Fibroblast of skin of back (primary cell): ENCODE results near the gene ABCC6. TPM values are rescaled to one million over a fixed set of nuclear protein-coding genes. Genes with fewer than 3 reads are reported as not detected.
A peak's percentile ranks its signal among the peaks of the same experiment; 100 is the strongest.
"Not testable (repeated sequence)": the region's sequence is repeated elsewhere in the genome, so short reads cannot be mapped to it uniquely, and the experiment has no call there.

Experiments
- DNase-seq: peaks from one replicate; pipeline ENCODE4 v3.0.0-alpha.2; 2013
- polyA plus RNA-seq, 2 experiments: library from polyadenylated mRNA; unstranded; fragments of 120-200 nt; gene quantifications; one replicate each; pipeline ENCODE4 v1.2.1, GENCODE V29; 2013; ENCODE audit not compliant: insufficient read length in 2 of 2

The ABCC6 gene
- polyA plus RNA-seq (2013, experiment 1 of 2; ENCODE audit: insufficient read length) = 0.34 TPM
- 0.75 TPM for polyA plus RNA-seq (2013, experiment 2 of 2; ENCODE audit: insufficient read length)

- DNase-seq = not testable (repeated sequence)
These were observed at the start of gene ABCC6 for GRCh38 chr16:16222850-16223661. Gene ABCC6, minus strand, starts transcription at chr16:16223494. Its CDS starts 60 bp downstream, at chr16:16223434.

GRCh38 chr16:16272573-16273221 is 49.4 kb upstream of the ABCC6 start:
- DNase-seq = not testable (repeated sequence)

- not testable (repeated sequence) for DNase-seq
These were observed 48.4 kb upstream of the ABCC6 start for GRCh38 chr16:16271658-16272057.

GRCh38 chr16:16268185-16268808 is 45.0 kb upstream of the ABCC6 start:
- DNase-seq = not testable (repeated sequence)

- DNase-seq = not testable (repeated sequence)
These were observed 44.4 kb upstream of the ABCC6 start for GRCh38 chr16:16267708-16268107.

DNA sequence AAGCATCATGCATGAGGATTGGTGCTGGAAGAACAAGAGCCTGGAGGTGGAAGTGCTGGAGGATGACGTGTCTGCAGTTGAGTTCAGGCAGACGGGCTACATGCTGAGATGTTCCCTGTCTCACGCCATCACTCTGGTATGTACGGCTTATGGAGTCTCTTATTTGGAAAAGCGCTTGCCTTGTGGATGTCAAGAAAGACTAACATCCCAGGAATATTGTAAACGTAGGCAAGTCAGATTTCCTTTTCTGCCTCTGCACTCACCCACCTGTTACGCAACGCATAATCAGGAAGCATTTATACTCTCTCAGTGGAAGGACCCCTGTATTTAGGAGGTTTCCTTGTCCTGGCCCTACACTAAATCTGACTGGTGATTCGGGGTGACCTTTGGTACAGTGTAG is 41.8 kb upstream of the ABCC6 start:
- DNase-seq = peak; percentile 49

- not testable (repeated sequence) for DNase-seq
These were observed 40.7 kb upstream of the ABCC6 start for GRCh38 chr16:16263947-16264346.

- DNase-seq = not testable (repeated sequence)
These were observed 39.8 kb upstream of the ABCC6 start for GRCh38 chr16:16262954-16263555.

DNA sequence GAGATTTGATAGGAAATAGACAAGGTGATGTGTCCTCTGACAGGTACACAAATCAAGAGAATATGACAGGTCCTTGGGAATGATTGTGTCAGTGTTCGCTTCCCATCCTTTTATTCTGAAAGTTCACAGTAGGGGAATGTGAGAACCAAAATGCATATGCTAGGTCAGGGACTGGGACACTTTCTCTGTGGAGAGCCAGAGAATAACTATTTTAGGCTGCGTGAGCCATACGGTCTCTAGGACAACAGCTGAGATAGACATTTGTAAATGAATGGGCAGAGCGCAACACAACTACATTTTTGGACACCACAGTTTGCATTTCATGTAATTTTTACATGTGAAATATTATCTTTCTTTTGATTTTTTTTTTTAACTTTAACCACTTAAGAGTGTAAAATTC is 36.7 kb upstream of the ABCC6 start:
- DNase-seq = not testable (repeated sequence)

DNA sequence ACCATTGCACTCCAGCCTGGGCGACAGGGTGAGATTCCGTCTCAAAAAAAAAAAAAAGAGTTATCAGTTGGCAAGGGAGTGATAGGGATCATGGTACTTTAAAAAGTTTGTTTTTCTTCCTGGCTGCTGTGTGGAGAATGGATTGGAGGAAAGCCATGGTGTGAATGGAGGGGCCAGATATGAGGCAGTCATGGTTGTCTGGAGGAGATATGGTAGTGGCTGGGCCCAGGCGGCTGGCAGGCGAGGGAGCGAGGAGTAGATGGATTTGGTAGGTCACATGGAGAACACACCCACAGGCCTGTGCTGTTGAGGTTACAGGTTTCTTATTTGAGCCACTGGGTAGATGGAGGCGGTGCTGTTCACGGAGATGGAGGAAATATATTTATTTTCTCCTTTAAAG is 35.5 kb upstream of the ABCC6 start:
- DNase-seq = not testable (repeated sequence)

GRCh38 chr16:16257301-16257923 is 34.1 kb upstream of the ABCC6 start:
- DNase-seq = not testable (repeated sequence)

DNA sequence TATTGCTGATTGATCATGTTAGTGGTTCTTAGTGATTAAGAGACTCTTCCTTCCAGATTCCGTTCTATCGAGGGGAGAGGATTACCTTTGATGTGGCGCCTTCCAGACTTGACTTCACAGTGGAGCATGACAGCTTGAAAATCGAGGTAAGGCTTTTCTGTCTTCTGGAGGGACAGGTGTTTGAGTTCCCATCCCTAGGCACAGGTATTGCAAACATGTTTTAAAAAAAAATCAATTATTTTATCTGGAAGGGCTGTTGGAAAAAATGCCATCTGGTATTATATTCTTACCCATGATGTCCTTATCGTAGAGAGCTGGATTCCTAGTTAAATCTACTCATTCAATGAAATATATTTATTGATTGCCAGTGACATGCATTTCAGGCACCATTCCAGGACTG is 29.1 kb upstream of the ABCC6 start:
- DNase-seq = not testable (repeated sequence)

DNA sequence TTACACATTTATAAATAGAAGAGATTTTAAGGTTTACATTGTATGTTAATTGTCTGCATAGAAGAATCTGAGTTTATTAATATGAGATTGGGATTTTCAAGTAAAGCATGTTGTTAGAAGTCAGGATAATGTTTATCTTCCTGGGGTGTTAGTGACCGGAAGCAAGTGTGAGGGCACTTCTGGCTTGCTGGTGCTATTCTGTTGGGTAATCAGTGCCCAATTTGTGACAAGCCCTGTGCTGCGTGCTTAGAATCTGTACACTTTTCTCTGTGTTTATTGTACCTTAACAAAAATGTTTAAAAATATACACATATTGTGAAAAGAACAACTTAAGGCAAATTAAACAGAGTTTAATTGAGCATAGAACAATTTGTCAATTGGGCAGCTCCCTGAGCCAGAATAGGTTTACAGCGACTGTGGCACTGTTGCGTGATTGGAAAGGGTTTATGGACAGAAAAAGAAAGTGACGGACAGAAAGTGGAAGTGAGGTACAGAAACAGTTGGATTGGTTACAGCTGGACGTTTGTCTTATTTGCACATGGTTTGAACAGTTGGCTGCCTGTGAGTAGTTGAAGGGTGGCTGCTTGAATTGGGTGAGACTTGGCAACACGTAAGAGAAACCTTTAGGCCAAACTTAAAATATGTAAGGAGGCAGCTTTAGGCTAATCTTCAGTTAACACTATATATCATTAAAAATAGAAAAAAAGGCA is 26.5 kb upstream of the ABCC6 start:
- not testable (repeated sequence) for DNase-seq

DNA sequence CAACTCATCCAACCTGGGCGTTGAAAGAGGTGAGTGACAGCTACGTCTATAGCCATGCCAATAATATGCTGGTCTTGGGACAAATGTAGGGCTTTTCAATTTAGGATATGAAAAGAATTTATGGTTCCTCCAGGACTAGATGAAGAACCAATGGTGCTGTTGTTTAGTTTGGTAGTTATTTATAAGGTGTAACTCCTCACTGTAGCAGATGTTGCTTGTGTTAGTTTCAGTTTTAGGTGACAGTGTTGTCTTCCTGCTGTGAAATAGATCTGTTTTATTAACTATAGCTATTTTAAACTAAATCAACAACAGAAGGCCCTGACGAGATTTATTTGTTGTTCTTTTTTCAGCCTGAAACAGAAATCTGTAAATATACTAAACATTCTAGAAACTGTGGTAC is 24.1 kb upstream of the ABCC6 start:
- not testable (repeated sequence) for DNase-seq

DNA sequence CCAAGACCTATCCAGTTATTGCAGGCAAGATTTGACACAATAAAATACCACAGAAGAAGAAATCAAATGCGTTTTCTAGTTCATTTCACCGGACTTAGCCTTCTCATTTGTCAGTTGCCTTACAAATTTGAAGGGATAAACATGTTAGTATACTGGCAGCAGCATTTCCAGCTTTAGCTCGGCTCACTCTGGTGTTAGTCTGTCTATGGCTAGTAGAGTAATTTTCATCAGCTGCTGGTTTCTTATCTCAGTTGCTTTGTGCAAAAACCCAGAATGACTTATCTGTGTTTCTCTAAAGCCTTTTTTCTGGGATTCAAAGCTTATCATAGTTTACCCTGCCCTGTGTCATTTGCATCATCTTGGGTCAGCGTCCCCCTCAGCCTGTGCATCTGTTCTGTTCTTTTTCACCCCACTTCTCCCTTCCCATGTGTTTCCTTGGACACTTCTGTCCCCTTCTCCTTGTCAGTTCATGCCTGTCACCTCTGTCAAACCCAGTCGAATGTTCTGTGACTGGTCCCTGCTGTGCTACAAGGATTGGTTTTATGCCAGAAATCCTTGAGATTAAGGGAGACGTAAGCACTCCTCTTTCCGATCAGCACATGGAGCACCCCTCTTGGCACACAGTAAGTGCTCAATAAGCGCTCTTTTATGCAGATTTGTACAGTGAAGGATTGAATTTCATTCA is 23.4 kb upstream of the ABCC6 start:
- DNase-seq = not testable (repeated sequence)

GRCh38 chr16:16243886-16244285 is 20.6 kb upstream of the ABCC6 start:
- not testable (repeated sequence) for DNase-seq

DNA sequence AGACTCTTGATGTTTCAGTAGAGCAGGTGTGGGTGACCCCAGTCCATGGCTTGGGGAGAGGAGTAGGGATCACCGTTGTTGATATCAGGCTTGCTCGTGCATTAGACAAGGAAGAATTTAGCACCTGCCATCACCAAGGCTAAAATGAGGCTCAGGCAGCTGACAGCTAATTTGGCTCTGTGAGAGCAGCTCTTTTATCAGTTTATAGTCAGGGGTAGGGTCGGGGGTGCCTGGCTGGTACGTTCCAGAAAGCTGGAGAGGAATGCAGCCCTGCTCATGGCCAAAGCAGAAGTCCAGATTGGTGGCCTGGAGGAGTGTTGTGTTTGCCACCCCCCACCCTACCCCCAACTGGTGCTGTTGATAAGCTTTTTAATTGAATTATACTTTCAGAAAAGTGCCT is 17.4 kb upstream of the ABCC6 start:
- not testable (repeated sequence) for DNase-seq

DNA sequence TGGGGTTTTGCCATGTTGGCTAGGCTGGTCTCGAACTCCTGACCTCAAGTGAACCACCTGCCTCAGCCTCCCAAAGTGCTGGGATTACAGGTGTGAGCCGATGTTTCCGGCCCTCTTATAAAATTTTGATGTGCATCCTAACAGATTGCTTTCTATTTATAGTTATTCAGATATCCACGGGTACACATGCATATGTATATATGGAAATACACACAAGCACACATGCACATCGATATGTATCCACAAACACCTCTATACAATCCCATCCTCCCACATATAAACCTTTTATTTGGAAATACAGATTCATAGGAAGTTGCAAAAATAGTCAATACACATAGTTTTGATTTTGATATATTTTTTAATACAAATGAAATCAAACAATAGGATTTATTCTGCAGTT is 14.4 kb upstream of the ABCC6 start:
- not testable (repeated sequence) for DNase-seq

DNA sequence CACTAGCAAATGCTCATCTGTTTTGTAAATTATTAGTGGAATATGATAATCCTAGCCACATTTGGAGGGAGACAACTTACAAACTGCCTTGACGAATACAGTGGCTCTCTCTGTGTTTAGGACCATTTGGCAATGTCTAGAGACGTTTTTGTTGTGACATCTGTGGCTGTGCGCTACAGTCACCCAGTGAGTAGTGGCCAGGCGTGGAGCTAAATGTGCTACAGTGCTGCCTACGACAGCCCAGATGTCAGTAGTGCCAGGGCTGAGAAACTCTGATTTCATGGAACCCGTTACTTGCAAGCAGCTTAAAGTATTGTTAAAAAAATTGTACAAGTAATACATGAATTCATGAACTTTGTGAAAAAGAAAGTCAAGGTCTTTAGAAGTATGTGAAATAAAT is 13.8 kb upstream of the ABCC6 start:
- DNase-seq = not testable (repeated sequence)

- DNase-seq = not testable (repeated sequence)
These were observed 9.4 kb upstream of the ABCC6 start for GRCh38 chr16:16232692-16233061.

- not testable (repeated sequence) for DNase-seq
These were observed 458 bp upstream of the ABCC6 start for GRCh38 chr16:16223662-16224241.
